NCI-H526 (cell line): ENCODE results near the gene ASCC3.
"Not testable (repeated sequence)": the region's sequence is repeated elsewhere in the genome, so short reads cannot be mapped to it uniquely, and the experiment has no call there.

Experiments
- DNase-seq, 2 experiments: peaks; one replicate each; lab custom pipeline; 2025; lab: John Stamatoyannopoulos, UW

The ASCC3 gene

DNA sequence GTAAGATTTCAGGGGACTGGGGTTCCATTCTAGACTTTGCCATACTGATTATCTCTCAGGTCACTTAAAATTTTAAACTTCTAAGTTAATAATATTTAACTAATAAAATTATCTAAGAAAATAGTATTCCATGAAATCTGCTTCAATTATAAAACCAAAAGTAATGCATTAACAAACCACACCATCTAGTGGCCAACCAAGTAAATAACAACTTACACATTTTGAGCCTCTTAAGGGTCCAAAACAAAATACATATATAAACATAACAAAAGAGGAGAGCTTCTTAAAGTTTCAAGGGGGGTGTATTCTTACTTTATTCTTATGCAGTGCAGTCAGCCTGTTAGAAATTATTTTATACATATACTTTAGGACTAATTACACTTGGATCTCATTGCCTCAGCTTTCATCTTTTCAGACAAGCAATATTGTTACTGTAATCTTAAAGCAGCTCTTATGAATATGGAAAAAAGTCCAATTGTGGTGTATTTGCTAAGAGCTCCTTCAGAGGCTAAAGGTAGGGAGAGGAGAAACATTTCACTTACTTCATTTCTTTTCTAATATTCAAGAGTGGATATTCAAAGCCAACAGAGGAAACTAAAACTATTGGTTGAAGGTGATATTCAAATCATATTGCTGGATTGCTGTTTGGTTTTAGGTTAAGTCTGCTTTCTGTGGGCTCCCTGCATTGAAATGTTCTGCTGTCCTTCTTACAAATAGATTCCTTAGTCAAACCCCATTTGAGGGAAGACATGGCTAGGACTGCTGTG lies 216.7 kb downstream of the ASCC3 start:
- peak in 1 of 2 experiments; percentile 34 for DNase-seq

DNA sequence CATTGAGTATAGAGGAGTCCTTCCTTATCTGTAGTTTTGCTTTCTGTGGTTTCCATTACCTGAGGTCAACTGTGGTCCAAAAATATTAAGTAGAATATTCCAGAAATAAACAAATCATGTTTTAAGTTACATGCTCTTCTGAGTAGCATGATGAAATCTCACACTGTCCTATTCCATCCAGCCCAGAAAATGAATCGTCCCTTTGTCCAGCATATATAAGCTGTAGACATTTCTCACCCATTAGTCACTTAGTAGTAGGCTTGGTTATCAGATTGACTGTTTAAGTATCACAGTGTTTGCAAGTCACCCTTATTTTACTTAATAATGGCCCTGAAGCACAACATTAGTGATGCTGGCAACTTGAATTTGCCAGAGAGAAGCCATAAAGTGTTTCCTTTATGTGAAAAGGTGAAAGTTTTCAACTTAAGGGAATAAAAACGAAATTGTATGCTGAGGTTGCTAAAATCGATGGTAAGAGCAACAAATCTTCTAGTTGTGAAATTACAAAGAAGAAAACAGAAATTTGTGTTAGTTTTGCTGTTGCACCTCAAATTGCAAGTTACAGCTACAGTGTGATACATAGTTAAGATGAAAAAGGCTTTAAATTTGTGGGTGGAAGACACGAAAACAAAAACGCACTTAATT lies 217.8 kb downstream of the ASCC3 start:
- DNase-seq, result no peak

GRCh38 chr6:100662264-100662663 lies 218.9 kb downstream of the ASCC3 start:
- no peak for DNase-seq

- DNase-seq, result no peak
Observed at GRCh38 chr6:100658486-100658885, 222.6 kb downstream of the ASCC3 start.

GRCh38 chr6:100657678-100658330 lies 223.3 kb downstream of the ASCC3 start:
- DNase-seq, result peak; percentile 18 to 50

DNA sequence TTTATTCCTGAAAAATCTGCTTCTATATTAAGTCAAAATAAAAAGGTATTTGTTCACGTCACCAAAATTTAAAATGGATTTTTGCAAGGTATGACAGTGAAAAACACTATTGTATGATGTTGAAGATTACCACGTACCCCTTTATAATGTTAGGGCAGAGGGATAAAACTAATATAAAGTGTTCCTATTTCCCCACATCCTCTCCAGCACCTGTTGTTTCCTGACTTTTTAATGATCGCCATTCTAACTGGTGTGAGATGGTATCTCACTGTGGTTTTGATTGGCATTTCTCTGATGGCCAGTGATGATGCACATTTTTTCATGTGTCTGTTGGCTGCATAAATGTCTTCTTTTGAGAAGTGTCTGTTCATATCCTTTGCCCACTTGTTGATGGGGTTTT lies 240.0 kb downstream of the ASCC3 start:
- not testable (repeated sequence) for DNase-seq

GRCh38 chr6:100633096-100633777 lies 247.9 kb downstream of the ASCC3 start:
- no peak for DNase-seq

DNA sequence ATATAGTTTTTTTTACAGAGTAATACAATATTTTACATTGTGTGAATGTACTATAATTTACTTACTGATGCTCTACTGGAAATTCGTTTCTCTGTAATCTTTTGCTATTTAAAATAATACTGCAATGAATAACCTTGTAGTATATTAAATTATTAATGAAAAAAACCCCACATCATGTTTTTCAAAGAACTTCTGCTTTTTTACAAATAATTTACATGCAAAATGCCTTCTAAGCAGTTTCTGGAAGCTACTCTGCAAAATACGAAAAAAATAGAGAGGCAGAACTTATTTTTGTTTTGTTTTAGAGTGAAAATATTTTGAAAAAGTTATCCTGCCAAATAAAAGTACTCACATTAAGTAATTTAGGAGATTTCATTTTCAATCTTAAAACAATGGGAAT lies 250.6 kb downstream of the ASCC3 start:
- DNase-seq, result no peak

DNA sequence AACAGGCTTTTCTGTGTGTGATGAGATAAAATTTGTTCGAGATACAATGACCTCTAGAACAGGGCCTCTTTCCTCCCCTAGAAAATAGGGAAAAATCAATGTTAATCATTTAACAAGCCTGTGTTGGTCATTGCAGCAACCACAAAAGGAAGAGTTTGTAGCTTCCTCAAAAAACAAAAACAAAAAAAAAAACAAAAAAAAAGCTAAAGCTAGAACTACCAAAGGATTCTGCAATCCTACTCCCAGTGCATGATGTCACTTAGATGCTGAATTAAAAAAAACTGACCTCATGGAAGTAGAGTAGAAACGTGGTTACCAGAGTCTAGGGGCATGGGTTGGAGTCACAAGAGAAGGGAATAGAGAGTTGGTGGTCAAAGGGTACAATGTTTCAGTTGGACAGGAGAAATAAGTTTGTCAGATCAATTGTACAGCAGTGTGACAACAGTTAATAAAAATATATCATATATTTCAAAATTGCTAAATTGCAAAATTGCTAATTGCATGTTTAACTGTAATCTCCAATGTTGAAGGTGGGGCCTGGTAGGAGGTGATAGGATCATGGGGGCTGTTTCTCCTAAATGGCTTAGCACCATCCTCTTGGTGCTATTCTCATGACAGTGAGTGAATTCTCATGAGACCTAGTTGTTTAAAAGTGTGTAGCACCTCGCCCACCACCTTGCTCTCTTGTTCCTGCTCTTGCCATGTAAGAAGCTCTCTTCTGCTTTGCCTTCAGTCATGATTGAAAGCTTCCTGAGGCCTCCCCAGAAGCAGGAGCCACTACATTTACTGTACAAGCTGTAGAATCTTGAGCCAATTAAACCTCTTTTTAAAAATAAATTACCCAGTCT lies 253.0 kb downstream of the ASCC3 start:
- no peak for DNase-seq

DNA sequence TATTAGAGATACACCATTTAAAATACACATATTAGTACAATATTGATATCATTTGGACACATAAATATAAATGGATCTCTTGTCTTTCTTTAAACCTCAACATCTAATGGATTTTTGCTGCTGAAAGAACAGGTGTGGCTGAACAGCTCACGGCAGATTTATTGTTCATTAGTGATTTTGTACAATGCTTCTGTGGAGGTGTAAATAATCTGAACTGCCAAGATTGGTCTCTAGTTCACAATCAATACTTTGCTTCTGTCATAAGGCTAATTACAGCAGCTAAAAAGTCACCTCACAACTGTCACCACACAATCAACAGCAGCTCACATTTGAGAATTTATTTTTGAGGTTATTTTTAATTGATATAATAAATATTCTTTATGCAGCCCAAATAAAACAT lies 254.4 kb downstream of the ASCC3 start:
- no peak for DNase-seq

- DNase-seq, result no peak
Observed at GRCh38 chr6:100622907-100623692, 258.0 kb downstream of the ASCC3 start.

DNA sequence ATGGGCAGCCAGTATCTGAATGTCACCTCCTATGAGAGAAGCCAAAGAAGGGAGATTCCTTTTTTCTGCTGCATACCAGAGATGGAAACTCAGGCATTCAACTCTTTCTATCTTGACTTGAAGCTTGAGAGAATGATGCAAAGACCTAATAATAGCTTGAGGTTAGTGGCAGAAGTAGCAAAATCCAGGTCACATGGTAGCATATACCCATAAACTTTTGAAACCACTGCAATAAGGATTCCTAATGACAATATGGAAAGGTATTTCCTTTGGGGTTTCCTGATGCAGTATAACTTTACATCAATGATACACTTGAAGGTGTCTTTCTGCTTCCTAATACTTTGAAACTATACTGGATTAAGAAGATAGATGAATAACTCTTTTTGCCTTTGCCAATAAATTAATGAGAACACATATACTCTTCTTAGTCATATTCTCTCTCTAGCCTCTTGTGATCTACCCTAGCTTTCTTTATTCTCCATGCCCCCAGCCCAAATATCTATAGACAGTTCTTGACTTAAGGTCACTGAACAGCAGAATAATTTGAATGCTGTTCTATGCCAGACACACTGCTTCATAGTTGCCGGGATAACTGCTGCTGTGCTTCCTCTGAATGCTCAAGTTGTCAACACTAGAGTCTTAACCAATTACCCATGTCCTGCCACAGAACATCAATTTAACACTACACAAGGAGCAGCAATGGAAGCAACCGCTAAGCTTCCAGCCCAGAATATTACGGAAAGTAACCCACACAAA lies 260.9 kb downstream of the ASCC3 start:
- no peak for DNase-seq

- DNase-seq, result no peak
Observed at GRCh38 chr6:100618351-100618671, 262.8 kb downstream of the ASCC3 start.

DNA sequence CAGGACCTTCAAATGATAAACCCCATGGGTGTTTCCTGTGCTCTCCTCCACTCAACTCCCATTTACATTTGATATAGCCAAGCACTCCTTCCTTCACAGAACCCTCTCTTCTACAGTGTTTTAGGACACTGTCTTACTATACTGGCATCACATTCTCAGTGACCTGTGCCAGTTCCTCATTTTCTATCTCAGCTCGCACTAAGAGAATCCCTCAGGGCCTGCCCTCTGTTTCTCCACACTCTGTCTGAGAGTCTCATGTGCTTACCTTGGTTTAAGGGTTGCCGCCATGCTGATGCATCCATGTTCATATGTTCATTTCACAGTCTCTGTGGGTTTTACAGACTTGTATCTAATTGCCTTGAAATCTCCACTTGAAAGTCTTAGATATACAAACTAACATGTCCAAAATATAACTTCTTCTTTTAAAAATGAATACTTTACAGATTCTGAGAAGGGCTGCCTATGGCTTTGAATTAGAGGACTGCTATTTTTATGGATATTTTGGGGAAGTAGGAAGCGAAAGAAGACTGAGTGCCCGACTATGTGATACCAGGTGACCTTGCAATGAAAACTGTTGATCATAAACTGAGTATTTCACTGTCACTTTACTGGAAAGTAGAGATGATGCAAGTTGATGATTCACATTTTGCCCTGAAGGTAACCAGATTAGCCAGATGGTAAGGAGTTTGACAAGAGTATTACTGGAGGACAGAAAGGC lies 263.3 kb downstream of the ASCC3 start:
- DNase-seq, result no peak

DNA sequence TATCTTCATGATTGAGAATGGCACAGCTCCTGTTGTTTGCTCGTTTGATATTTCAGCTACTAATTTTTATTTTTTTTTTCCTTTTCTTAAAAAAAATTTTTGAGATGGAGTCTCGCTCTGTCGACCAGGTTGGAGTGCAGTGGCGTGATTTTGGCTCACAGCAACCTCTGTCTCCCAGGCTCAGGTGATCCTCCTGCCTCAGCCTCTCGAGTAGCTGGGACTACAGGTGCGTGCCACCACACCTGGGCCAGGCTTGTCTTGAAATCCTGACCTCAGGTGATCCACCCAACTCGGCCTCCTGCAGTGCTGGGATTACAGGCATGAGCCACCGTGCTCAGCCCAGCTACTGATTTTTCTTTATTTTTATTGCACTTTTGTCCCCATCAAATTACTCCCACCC lies 266.2 kb downstream of the ASCC3 start:
- DNase-seq, result no peak

DNA sequence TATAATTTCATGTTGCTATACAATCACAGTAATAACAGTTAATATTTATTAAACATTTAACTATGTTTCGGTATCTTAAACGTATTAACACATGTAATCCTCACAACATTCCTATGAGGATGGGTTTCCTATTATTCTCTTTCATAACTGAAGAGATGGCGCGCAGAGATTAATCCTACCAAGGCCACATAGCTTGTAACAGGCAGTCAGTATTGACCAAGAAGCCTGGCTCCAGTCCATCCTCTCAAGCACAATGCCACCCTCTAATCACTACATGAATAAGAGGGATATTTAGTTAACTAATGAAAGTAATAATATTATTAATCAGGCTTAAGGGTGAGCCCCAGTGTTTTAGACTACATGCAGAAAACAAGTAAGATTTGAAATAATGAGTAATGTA lies 266.7 kb downstream of the ASCC3 start:
- DNase-seq, result no peak

- no peak for DNase-seq
Observed at GRCh38 chr6:100613656-100614055, 267.5 kb downstream of the ASCC3 start.

DNA sequence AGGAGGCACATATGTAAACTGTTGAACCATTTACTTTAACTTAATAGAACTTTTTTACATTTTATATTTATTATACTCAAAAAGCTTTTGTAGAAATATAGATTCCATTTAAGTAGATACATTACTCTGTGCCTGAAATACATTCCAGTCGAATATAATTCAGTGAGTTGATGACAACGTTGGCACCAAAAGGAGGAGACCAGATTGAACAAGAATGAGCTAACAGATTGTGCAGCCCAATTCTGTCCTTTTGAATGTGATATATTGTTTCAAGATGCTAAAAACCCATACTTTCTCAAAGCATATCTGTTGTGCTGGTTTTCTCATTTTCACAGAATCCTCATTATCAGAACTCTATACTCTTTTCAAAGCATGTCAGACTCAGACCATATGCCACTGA lies 269.0 kb downstream of the ASCC3 start:
- DNase-seq, result no peak

GRCh38 chr6:100599088-100599770 lies 281.9 kb downstream of the ASCC3 start:
- DNase-seq, result no peak
